Choroid plexus epithelial cell (primary cell): ENCODE results near the gene TP53BP2.
"Not testable (repeated sequence)": the region's sequence is repeated elsewhere in the genome, so short reads cannot be mapped to it uniquely, and the experiment has no call there.

ENCODE experiments used
- DNase-seq: peaks from one replicate; pipeline ENCODE4 v3.0.0-alpha.2; 2010; ENCODE audit warnings: low read depth
- H3K4me3 ChIP-seq: 2 replicates; pipeline ENCODE4 v1.5.1; 2011; ENCODE audit warnings: low read depth, mild to moderate bottlenecking, control low read depth, low read length, moderate library complexity
- CTCF ChIP-seq: conservative IDR thresholded peaks from 2 replicates; pipeline ENCODE4 v1.5.1; 2011; ENCODE audit warnings: low read depth, mild to moderate bottlenecking, control low read depth, inconsistent platforms, low read length, moderate library complexity

TP53BP2 gene

GRCh38 chr1:223738465-223739365, 107.0 kb downstream of the TP53BP2 start:
- no peak for TF ChIP-seq CTCF
- DNase-seq = no peak

GRCh38 chr1:223737342-223737741, 108.4 kb downstream of the TP53BP2 start:
- DNase-seq = no peak
- H3K4me3 ChIP-seq = no peak overlapping the region
- TF ChIP-seq CTCF = no peak

More at GRCh38 chr1:223738465-223739365, 107.0 kb downstream of the TP53BP2 start:
- H3K4me3 ChIP-seq = no peak overlapping the region

- not testable (repeated sequence) for DNase-seq, H3K4me3 ChIP-seq
These were observed 109.1 kb downstream of the TP53BP2 start for GRCh38 chr1:223736638-223737037.

GRCh38 chr1:223733898-223734852, 111.6 kb downstream of the TP53BP2 start:
- no peak overlapping the region for H3K4me3 ChIP-seq
- no peak for DNase-seq
- TF ChIP-seq CTCF = no peak

GRCh38 chr1:223732993-223733798, 112.6 kb downstream of the TP53BP2 start:
- no peak for TF ChIP-seq CTCF
- H3K4me3 ChIP-seq = no peak overlapping the region
- peak; percentile 61 for DNase-seq

- peak; percentile 92 for DNase-seq
- peak; percentile 4 for TF ChIP-seq CTCF
- no peak overlapping the region for H3K4me3 ChIP-seq
These were observed 114.5 kb downstream of the TP53BP2 start for GRCh38 chr1:223731133-223731770.
